Peyer's patch (tissue), 4 donors: ENCODE data around the gene PASD1.

Experiments used
- POLR2A ChIP-seq, 2 donors: fragments of 450-650 bp; IDR thresholded peaks; one replicate each; pipeline ENCODE4 v1.5.1; 2017; ENCODE audit warnings: antibody characterized with exemption in 2 of 2, mild to moderate bottlenecking in 2 of 2, moderate library complexity in 2 of 2
- TF ChIP-seq, protein P1 (sequence below), 6 experiments: fragments of 450-650 bp in 4 of 6; fragments of 200-600 bp in 2 of 6; sonication (generic) in 1 of 6; IDR thresholded peaks; one replicate each; pipeline ENCODE4 v1.5.1; 2017 to 2019; ENCODE audit warnings: antibody characterized with exemption in 6 of 6, mild to moderate bottlenecking in 3 of 6, moderate library complexity in 1 of 6

DNA sequence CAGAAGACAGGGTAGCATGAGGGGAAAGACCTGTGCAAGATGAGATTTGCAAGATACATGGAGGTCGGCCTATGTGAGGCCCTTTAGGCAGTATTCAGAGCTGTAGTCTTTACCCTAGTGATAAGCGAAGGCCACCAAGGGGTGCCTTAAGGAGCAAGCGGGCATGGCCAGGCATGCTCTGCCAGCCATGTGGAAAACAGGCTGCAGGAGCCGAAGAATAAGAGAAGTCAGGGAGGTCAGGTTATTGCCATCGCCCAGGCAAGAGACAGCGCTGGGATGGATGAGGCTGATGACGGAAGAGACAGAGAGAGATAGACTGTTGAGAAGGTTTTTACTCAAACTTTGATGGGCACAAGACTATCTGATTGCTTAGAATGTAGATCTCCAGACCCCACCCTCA, 145.3 kb downstream of the PASD1 start:
- TF ChIP-seq, protein P1, sequence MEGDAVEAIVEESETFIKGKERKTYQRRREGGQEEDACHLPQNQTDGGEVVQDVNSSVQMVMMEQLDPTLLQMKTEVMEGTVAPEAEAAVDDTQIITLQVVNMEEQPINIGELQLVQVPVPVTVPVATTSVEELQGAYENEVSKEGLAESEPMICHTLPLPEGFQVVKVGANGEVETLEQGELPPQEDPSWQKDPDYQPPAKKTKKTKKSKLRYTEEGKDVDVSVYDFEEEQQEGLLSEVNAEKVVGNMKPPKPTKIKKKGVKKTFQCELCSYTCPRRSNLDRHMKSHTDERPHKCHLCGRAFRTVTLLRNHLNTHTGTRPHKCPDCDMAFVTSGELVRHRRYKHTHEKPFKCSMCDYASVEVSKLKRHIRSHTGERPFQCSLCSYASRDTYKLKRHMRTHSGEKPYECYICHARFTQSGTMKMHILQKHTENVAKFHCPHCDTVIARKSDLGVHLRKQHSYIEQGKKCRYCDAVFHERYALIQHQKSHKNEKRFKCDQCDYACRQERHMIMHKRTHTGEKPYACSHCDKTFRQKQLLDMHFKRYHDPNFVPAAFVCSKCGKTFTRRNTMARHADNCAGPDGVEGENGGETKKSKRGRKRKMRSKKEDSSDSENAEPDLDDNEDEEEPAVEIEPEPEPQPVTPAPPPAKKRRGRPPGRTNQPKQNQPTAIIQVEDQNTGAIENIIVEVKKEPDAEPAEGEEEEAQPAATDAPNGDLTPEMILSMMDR (IDR thresholded peaks at IDR 0.05) = no peak
- TF ChIP-seq POLR2A (IDR thresholded peaks at IDR 0.05) = no peak
